Inflammatory macrophage (primary cell): Measurements from ENCODE around the gene SLC24A3.
"Not testable (repeated sequence)": the region's sequence is repeated elsewhere in the genome, so short reads cannot be mapped to it uniquely, and the experiment has no call there.

Experiments used
- DNase-seq, 2 donors: peaks; one replicate each; pipeline ENCODE4 v3.0.0-alpha.2; 2020 to 2022

The SLC24A3 gene

GRCh38 chr20:19754201-19754600, 541.8 kb downstream of the SLC24A3 start:
- DNase-seq, result not testable (repeated sequence)

- no peak for DNase-seq
Measured at GRCh38 chr20:19756761-19757486, 544.5 kb downstream of the SLC24A3 start.

DNA sequence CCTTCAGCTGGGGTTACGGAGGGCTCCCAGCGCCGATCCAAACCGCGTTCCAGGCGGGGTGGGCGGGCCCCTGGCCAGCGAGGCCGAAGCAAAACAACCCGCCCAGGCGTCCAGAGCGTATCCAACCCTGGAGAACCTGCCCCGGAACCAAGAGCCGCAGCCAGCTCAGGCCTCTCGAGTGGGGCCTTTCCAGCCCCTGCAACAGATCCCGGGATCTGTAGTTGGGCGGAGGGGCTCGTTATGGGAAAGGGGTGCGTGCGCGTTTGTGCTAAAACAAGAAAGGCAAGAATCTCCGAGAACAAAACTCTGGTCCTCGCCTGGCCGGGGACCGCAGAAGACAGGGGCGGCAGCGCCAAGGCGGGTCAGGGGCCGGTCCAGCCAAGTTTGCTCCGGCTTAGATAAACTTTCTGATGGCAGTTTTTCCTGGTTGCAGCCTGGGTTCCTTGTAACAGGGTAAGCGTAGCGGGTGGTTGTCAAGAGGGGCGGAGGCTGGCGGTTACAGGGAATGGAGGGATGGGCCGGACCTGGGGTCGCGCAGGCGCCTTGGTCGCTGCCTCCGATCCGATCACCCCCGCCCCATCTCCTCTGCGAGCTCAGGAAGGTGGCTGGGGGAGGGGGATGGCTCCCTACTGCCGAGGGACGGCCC, 545.2 kb downstream of the SLC24A3 start:
- peak; percentile 29 to 30 for DNase-seq

GRCh38 chr20:19758133-19758500, 545.7 kb downstream of the SLC24A3 start, which contains the start of gene RIN2:
TSS of gene RIN2 (plus strand) at chr20:19758258. CDS start at chr20:19889602, 131,344 bp downstream.
- DNase-seq, result no peak

DNA sequence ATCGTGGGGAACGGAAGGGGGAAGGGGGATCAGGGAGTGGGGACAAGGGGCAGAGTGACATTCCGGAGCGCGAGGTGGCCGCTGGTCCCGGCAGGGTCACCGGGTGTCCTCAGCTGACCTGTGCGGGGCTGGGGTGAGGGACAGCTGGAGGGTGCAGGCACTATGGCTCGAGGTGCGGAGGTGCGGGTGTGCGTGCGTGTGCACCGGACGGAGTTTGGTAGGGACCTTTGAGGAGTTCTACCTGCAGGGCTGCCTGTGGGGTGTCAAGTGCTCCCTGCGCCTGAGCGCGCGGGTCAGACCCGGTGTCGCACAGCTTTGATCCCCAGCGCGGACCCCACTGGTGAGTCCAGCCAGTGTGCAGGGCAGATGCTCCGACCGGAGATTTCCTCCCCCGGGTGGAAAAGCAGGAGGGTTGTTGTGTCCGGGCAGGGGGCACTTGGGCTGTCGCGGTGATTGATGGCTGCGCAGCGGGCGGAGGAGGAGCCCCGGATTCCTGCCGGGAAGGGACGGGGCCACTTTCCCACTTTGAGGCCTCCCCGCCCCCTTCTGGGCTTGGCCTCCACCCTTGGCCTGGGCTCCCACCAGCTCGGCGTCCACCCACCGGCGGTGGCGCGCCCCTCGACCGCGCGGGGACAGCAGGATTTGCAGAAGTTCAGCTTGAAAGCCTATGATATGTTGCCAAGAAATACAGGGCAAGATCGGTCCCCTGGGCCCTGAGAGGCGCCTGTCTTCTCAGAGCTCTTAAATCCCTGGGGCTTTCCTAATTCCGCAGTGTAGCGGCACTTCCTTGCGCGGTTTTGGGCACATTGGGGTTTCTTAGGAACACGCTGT, 546.3 kb downstream of the SLC24A3 start:
- peak; percentile 43 to 52 for DNase-seq

GRCh38 chr20:19760371-19760721, 547.9 kb downstream of the SLC24A3 start:
- no peak for DNase-seq

DNA sequence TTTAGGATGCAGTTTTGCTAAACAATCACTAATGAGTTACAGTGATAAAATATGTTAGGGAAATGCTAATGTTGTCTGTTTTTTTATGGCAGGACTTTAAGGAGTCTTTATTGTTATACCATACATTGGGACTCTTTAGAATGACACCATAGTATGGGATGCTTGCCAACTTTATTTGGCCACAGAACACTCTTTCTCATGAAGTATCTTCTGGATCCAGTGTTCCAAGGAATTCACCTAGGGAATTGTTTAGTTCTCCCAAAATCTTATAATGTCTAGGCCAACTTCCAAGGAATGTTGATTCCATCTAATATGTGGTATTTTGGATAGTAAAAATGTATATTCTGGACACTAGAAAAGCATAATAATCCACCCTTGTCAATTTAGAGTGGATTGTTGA, 548.9 kb downstream of the SLC24A3 start:
- no peak for DNase-seq

- DNase-seq, result no peak
Measured at GRCh38 chr20:19761841-19762240, 549.4 kb downstream of the SLC24A3 start.

- peak in 1 of 2 donors; percentile 20 for DNase-seq
Measured at GRCh38 chr20:19764207-19764606, 551.8 kb downstream of the SLC24A3 start.

DNA sequence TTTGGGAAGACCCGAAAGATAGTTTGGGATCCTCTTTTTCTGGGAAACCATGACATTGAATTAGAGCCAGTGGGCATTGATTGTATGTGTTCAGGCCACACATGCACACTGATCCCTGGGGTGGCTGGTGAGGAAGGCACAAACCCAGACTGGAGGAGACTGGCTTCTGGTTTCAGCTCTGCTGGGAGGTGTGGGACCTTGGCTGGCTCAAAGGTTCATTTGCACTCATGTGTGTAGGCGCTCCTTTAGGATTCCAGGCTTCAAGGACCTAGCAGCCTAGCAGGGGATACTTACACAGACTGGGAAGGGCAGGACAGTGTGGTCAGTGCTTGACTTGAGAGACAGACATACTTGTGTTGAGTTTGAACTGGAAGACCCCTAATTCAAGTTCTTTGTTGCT, 552.8 kb downstream of the SLC24A3 start:
- no peak for DNase-seq

GRCh38 chr20:19765913-19766312, 553.5 kb downstream of the SLC24A3 start:
- DNase-seq, result no peak

- DNase-seq, result no peak
Measured at GRCh38 chr20:19767070-19767469, 554.6 kb downstream of the SLC24A3 start.

DNA sequence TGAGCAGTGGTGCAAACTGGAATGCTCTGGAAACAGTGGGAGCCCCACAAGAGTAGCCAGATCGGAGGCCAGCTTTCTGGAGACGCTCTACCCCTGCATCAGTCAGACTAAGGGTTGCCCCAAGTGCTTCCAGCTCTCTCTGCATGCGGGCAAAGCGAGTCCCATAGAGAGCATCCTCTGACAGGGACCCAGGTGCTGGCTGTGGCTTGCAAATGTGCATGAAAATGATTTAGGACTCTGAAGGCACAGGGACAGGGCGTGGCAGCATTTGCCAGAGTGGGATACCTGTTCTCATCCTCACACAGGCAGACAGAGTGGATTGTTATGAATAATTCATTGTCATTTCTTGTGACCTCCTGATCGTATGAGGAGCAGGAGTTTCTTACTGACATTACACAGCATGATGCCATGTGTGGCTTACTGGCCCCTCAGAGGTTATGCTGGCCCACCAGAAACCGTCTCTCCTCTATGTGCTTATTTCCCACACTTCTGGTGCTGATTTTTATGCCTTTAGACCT, 555.9 kb downstream of the SLC24A3 start:
- DNase-seq, result no peak

DNA sequence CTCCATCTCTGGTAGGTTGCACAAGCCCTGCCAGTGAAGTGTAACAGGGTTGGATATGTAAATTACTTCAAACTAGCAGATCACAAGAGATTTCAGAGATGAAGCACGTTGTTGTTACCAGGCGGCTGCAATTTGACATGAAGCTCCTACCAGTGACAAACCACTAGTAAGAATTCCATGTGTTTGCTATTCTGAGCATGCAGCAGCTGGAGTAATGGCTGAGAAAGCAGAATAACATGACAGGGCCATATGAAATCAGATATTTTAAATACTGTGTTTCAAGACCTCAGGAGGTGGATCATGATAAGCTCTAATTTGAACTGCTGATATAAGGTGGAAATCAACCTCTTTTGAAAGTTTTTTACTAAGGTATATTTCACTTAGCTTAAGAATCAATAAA, 557.1 kb downstream of the SLC24A3 start:
- DNase-seq, result no peak

DNA sequence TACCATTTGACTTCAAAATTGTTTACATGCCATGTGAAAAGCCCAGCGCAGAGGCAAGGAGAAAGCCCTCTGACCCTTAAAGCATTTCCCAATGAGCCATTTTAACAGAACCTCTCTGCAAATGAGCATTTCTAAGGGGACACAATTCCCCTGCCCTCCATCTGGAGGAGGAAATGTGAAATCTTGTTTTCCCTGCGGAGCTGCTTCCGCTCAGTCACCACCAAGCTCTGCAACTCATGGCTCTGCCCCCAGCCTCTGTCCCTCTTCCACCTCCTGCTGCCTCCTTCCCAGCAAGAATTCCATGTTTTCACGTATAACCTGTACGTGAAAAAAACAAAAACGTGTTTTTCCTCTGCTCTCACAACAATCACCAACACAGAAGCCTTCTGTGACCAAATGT, 557.9 kb downstream of the SLC24A3 start:
- DNase-seq, result no peak

DNA sequence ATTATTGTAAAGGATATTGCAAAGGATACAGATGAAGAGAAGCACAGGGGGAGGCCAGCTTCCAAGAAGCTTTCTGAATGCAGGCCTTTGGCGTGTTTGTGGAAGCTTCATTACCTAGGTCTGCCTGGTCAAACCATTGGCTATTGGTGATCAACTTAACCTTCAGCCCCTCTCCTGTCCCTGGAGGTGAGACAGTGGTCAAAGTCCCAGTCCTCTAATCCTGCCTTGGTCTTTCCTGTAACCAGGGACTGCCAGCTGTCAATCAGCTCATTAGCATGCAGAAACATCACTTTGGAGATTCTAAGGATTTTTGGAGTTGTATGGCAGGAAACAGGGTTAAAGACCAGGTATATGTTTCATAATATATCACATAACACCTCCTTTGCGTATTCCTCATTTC, 558.6 kb downstream of the SLC24A3 start:
- no peak for DNase-seq
